Small intestine (tissue), 7 donors: ENCODE results near the gene AUTS2. TPM values are rescaled to one million over a fixed set of nuclear protein-coding genes. Genes with fewer than 3 reads are reported as not detected.

ENCODE experiments used
- DNase-seq, 2 donors: peaks; one replicate each; pipeline versions ENCODE4 v3.0.0 to v3.0.0-alpha.2; 2013
- FAIRE-seq: peaks from 2 replicates; lab custom pipeline; 2012; peaks lifted over from hg19 to GRCh38; lab: Jason Lieb, UNC
- H3K27ac ChIP-seq, 3 donors: one replicate each; pipeline ENCODE4 v1.5.1; 2013; ENCODE audit warnings: low read length in 2 of 3, mild to moderate bottlenecking in 2 of 3, control low read depth in 1 of 3, inconsistent platforms in 1 of 3, low read depth in 1 of 3, moderate library complexity in 1 of 3
- H3K27me3 ChIP-seq, 3 donors: one replicate each; pipeline ENCODE4 v1.6.1; 2013; ENCODE audit warnings: low read length in 3 of 3, inconsistent platforms in 1 of 3; ENCODE audit not compliant: control insufficient read depth in 3 of 3, insufficient read depth in 3 of 3
- H3K36me3 ChIP-seq, 3 donors: one replicate each; pipeline ENCODE4 v1.6.1; 2013; ENCODE audit warnings: low read length in 3 of 3, inconsistent platforms in 1 of 3, low read depth in 1 of 3, mild to moderate bottlenecking in 1 of 3, moderate library complexity in 1 of 3; ENCODE audit not compliant: control insufficient read depth in 3 of 3, insufficient read depth in 2 of 3
- H3K4me1 ChIP-seq, 3 donors: one replicate each; pipeline ENCODE4 v1.6.1; 2013; ENCODE audit warnings: low read length in 2 of 3, inconsistent platforms in 1 of 3, low read depth in 1 of 3, mild to moderate bottlenecking in 1 of 3, moderate library complexity in 1 of 3; ENCODE audit not compliant: control insufficient read depth in 3 of 3, insufficient read depth in 2 of 3
- H3K4me3 ChIP-seq, 3 donors: one replicate each; pipeline ENCODE4 v1.5.1; 2013; ENCODE audit warnings: low read length in 3 of 3, control low read depth in 1 of 3, inconsistent platforms in 1 of 3, low read depth in 1 of 3, mild to moderate bottlenecking in 1 of 3, moderate library complexity in 1 of 3
- H3K9me3 ChIP-seq, 2 donors: one replicate each; pipeline ENCODE4 v1.6.1; 2013; ENCODE audit warnings: low read depth in 1 of 2, low read length in 1 of 2; ENCODE audit not compliant: control insufficient read depth in 2 of 2, insufficient read depth in 1 of 2
- WGBS, 3 donors: extraction: QIAGEN DNeasy Blood & Tissue Kit; methylation state at CpG; one replicate each; pipeline ENCODE4 v1.1.7; 2013; 5-methylcytosine and 5-hydroxymethylcytosine counted together
- polyA plus RNA-seq, 4 donors: library from polyadenylated mRNA; stranded (reverse) in 3 of 4; unstranded in 1 of 4; fragments of 200-250 nt in 3 of 4; fragments of 120-200 nt in 1 of 4; gene quantifications; one replicate each; pipeline versions ENCODE4 v1.2.1 to v1.2.3, GENCODE V29; 2013
- donor health status: healthy with polysubstance abuse.
- donor health status: control.
- donor health status: control.
- donor health status: Bipolar disorder and iron deficiency.
- donor health status: healthy.

AUTS2 gene
- polyA plus RNA-seq, 4 donors: 4.9 to 43.5 (median 13.6) TPM

DNA sequence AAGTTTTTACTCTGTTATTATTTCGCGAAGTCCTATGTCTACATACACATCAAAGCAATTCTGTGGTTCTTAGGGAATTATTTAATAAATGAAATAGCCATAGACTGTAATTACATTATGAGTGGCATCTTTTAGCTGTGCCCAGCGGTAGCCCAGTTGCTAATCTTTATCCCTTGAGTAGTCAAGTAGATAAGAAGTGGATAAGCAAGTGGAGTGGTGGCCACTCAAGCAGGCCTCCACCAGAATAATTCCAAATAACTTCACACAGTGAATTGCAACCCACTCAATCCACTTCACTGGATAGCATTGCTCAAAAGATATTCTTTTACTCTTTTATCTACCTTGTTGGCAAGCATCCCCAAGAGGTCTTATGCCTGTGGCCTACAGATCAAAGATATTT, 349.7 kb downstream of the AUTS2 start:
- WGBS, 3 donors: 89 to 94% (median 90%) methylated on average over 3 of the region's 3 CpGs
- no peaks in the 10 kb centered on the region for H3K27me3 ChIP-seq
- no peak for DNase-seq
- H3K4me3 ChIP-seq: no peak overlapping the region
- no peaks in the 10 kb centered on the region for H3K9me3 ChIP-seq
- H3K36me3 ChIP-seq: no peaks in the 10 kb centered on the region
- no peak overlapping the region for H3K27ac ChIP-seq
- H3K4me1 ChIP-seq: no peaks in the 10 kb centered on the region
- FAIRE-seq: no peak

- Histone ChIP-seq H3K9me3 (no peaks in the 10 kb centered on the region), H3K36me3 (no peaks in the 10 kb centered on the region), H3K4me3 (no peak overlapping the region), H3K27me3 (no peaks in the 10 kb centered on the region), H3K27ac (no peak overlapping the region), H3K4me1 (no peaks in the 10 kb centered on the region)
- DNase-seq (no peak), FAIRE-seq (no peak)
- 62 to 88% (median 67%) methylated on average over 2 of the region's 2 CpGs for WGBS, 3 donors
Observed at GRCh38 chr7:69949122-69949521, 350.8 kb downstream of the AUTS2 start.

DNA sequence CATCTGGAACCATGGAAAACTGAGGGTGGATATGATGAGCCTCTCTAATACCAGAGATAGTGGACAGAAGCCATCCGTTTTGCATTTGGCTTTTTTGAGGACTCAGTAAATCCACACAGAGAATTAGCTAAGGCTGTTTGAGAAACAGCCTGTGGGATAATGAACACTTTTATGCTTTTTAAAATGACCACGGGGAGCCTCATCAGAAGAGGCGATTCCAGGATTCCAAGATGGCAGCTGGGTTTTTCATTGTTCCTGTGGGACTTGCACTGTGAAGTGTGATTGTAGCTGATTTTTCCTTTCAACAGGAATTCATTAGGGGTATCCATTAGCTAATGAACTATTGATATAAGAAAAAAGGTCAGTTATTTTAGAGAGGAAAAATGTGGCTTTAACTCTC, 353.2 kb downstream of the AUTS2 start:
- 94 to 95% (median 95%) methylated on average over 3 of the region's 3 CpGs for WGBS, 3 donors

DNA sequence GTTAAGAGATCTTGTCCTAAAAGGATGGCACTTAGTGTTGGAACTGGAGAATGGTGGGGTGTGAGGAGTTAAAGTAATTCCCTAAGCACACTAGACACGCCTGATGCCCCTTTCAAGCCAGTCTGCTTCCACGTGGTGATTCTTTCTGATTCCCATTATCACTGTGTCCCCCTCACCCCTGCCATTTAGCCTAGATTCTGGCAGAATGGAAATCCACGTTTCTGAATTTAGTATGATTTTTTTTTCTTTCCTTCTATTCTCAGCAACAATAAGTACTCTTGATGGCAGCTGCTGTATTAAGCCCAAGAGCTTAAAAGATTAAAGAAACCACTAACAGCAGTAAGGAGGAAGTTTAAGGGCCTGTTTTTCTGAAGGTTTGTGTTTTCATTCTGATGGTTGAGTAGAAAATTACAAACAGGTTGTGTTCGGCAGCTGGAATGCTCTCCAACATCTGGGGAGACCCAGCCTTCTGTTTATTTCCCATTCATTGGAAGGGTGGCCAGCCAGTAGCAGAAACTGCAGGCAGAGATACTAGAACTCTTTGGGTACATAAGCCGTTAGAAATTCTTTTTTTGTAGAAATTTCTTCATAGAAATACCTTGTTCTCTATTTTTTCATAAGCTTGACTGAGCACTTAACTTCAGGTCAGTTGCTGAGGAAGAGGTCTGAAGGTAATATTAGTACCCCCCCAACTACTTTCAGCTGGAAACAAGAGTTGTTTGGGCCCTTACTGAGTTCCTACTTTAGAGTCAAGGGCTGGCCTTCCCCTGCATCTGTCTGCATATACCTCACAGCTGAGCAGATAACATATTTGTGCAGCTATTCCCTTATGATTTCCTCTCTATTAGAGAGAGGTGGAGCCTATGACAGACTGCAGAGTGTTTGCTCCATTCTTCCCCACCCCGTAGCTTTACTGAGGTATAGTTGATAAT, 355.1 kb downstream of the AUTS2 start:
- Histone ChIP-seq H3K9me3 (no peaks in the 10 kb centered on the region), H3K27ac (no peak overlapping the region), H3K4me3 (no peak overlapping the region), H3K4me1 (no peaks in the 10 kb centered on the region), H3K36me3 (no peaks in the 10 kb centered on the region), H3K27me3 (no peaks in the 10 kb centered on the region)
- WGBS, 3 donors: 46 to 61% (median 56%) methylated on average over 6 of the region's 6 CpGs
- DNase-seq (no peak), FAIRE-seq (no peak)

More for the DNA sequence above, 353.2 kb downstream of the AUTS2 start:
- Histone ChIP-seq H3K9me3 (no peaks in the 10 kb centered on the region), H3K36me3 (no peaks in the 10 kb centered on the region), H3K27ac (no peak overlapping the region), H3K27me3 (no peaks in the 10 kb centered on the region), H3K4me3 (no peak overlapping the region), H3K4me1 (no peaks in the 10 kb centered on the region)
- no peak for FAIRE-seq
- no peak for DNase-seq

DNA sequence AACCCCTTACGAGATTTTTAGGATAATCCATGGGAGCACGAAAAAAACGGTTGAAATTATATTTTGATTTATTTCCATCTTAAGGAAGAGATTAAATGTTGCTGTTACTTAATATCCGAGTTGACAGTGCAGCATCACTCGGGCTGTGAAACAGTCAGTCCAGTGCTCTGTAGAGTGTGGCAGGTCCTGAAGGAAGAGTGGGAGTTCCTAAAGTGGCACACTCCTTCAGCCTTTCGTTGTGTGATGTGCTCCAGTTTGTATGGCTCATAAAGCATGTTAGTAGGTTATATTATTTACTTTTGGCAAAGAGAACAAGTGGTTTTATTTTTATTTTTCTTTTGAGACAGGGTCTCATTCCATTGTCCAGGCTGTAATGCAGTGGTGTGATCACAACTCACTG, 358.3 kb downstream of the AUTS2 start:
- 90 to 93% (median 90%) methylated on average over 6 of the region's 6 CpGs for WGBS, 3 donors
- FAIRE-seq (no peak), DNase-seq (no peak)
- Histone ChIP-seq H3K4me1 (peaks cover 0 to 3% (median 0%) of the 10 kb centered on the region in 3 donors), H3K36me3 (no peaks in the 10 kb centered on the region), H3K27me3 (no peaks in the 10 kb centered on the region), H3K27ac (no peak overlapping the region), H3K9me3 (no peaks in the 10 kb centered on the region), H3K4me3 (no peak overlapping the region)

DNA sequence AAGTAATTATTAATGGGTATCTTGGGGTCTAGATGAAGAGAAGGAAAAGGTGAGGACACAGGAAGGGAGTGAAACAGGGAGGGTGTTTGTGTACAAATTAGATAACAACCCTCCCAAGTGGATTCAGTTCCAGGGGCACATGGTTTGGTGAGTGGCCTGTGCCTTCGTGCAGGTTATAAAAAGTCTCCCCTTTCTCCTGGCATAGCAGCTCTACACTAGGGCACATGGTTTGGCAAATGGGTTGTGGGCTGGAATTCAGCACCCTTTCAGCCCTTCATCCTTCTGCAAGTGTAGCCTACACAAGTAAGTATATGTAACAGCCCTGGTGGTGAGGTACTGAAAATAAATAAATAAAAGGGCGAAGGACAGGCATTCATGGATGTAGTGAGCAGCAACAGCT, 359.4 kb downstream of the AUTS2 start:
- 75 to 89% (median 78%) methylated on average over 2 of the region's 2 CpGs for WGBS, 3 donors
- H3K4me3 ChIP-seq: no peak overlapping the region
- DNase-seq: no peak

GRCh38 chr7:69959789-69960499, 361.7 kb downstream of the AUTS2 start:
- peaks cover 0 to 2% (median 0%) of the 10 kb centered on the region in 3 donors for H3K27me3 ChIP-seq
- H3K4me1 ChIP-seq: peaks cover 2 to 23% (median 3%) of the 10 kb centered on the region in 3 donors
- no peaks in the 10 kb centered on the region for H3K9me3 ChIP-seq
- H3K36me3 ChIP-seq: no peaks in the 10 kb centered on the region
- no peak overlapping the region for H3K4me3 ChIP-seq
- WGBS, 3 donors: 83 to 95% (median 90%) methylated on average over 3 of the region's 3 CpGs
- no peak overlapping the region for H3K27ac ChIP-seq
- FAIRE-seq: no peak
- DNase-seq: no peak

More for the DNA sequence above, 359.4 kb downstream of the AUTS2 start:
- Histone ChIP-seq H3K9me3 (no peaks in the 10 kb centered on the region), H3K27ac (no peak overlapping the region), H3K27me3 (no peaks in the 10 kb centered on the region), H3K36me3 (no peaks in the 10 kb centered on the region), H3K4me1 (peaks cover 2 to 14% (median 3%) of the 10 kb centered on the region in 3 donors)
- no peak for FAIRE-seq

DNA sequence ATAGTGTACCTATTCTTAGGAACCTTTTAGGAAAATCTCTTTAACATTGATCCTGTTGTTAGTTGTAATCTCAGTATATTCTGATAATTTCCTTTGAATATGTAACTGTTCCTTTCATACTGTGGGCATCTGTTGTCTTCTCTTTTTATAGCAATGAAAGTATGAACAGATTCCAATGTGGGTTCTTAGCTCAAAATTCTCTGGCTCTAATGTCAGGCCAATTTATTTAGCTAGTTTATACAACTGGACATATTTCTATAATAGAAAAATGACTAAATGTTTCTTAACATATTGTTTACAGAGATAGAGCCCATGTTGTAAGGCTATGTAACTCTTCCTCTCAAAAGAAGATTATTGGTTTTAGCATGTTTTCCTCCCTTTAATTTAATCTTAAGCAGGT, 363.2 kb downstream of the AUTS2 start:
- no peak for FAIRE-seq
- no peaks in the 10 kb centered on the region for H3K9me3 ChIP-seq
- H3K4me3 ChIP-seq: no peak overlapping the region
- no peaks in the 10 kb centered on the region for H3K36me3 ChIP-seq
- peaks cover 0 to 2% (median 0%) of the 10 kb centered on the region in 3 donors for H3K27me3 ChIP-seq
- H3K27ac ChIP-seq: peak overlapping the region in 1 of 3 donors; percentile 40
- peaks cover 2 to 23% (median 3%) of the 10 kb centered on the region in 3 donors for H3K4me1 ChIP-seq
- no peak for DNase-seq
